IMR-90 (cell line): ENCODE data around the gene PSMD2. TPM values are rescaled to one million over a fixed set of nuclear protein-coding genes. Genes with fewer than 3 reads are reported as not detected.

Source experiments
- ATAC-seq: fragments of 200-7000 bp; cut with Tn5 transposase; 2 replicates; pipeline ENCODE4 v1.9.1; 2020; ENCODE audit warnings: low read depth, mild to moderate bottlenecking, moderate library complexity
- BruUV-seq: library from RNA; stranded (reverse); fragments of 400-500 nt; replicated peaks from 2 replicates; lab custom pipeline; 2021; lab: Mats Ljungman, UMichigan
- CTCF ChIA-PET: fragments of 300-600 bp; formaldehyde crosslinking; extraction: SDS; loops from one replicate; lab custom pipeline; 2021; ENCODE audit warnings: antibody characterized with exemption; lab: Yijun Ruan, JAX
- POLR2A ChIA-PET: fragments of 300-600 bp; sonication (Branson Sonifier 250); formaldehyde crosslinking; loops from one replicate; lab custom pipeline; 2022; ENCODE audit warnings: antibody characterized with exemption; ENCODE audit not compliant: unreplicated experiment; lab: Charles Lee
- DNase-seq: peaks from one replicate; pipeline ENCODE4 v3.0.0; 2013
- H2AFZ ChIP-seq: replicated peaks from 2 replicates; pipeline ENCODE3; 2013; ENCODE audit warnings: low read length, mild to moderate bottlenecking; ENCODE audit not compliant: poor library complexity
- H2AK5ac ChIP-seq: 2 replicates; pipeline ENCODE4 v1.6.1; 2013; ENCODE audit warnings: low read depth, low read length, inconsistent platforms
- H2AK9ac ChIP-seq: replicated peaks from 2 replicates; pipeline ENCODE3; 2013; ENCODE audit warnings: mild to moderate bottlenecking, low read depth, low read length, moderate library complexity; ENCODE audit not compliant: poor library complexity
- H2BK120ac ChIP-seq: 2 replicates; pipeline ENCODE4 v1.6.1; 2013; ENCODE audit warnings: low read depth, low read length, inconsistent platforms
- H2BK15ac ChIP-seq: 3 replicates; pipeline ENCODE4 v1.6.1; 2013; ENCODE audit warnings: low read depth, low read length, inconsistent platforms
- H2BK20ac ChIP-seq: 2 replicates; pipeline ENCODE4 v1.6.1; 2013; ENCODE audit warnings: low read depth, mild to moderate bottlenecking, inconsistent platforms, low read length, moderate library complexity
- H2BK5ac ChIP-seq: 2 replicates; pipeline ENCODE4 v1.6.1; 2013; ENCODE audit warnings: mild to moderate bottlenecking, low read depth, low read length, inconsistent platforms; ENCODE audit not compliant: poor library complexity, severe bottlenecking
- H3K14ac ChIP-seq: replicated peaks from 2 replicates; pipeline ENCODE4 v1.6.1; 2013; ENCODE audit warnings: low read depth, low read length, inconsistent platforms
- H3K18ac ChIP-seq: 2 replicates; pipeline ENCODE4 v1.6.1; 2013; ENCODE audit warnings: low read depth, low read length, control low read depth
- H3K23ac ChIP-seq: 2 replicates; pipeline ENCODE4 v1.6.1; 2013; ENCODE audit warnings: low read depth, low read length, inconsistent platforms
- H3K27ac ChIP-seq: 2 replicates; pipeline ENCODE4 v1.5.1; 2013; ENCODE audit warnings: mild to moderate bottlenecking, control low read depth, low read length; ENCODE audit not compliant: insufficient read depth
- H3K27me3 ChIP-seq: 2 replicates; pipeline ENCODE4 v1.6.1; 2013; ENCODE audit warnings: low read length; ENCODE audit not compliant: control insufficient read depth, insufficient read depth
- H3K36me3 ChIP-seq: 2 replicates; pipeline ENCODE4 v1.6.1; 2013; ENCODE audit warnings: low read length, mixed read lengths; ENCODE audit not compliant: control insufficient read depth, insufficient read depth
- H3K4ac ChIP-seq: 2 replicates; pipeline ENCODE4 v1.6.1; 2013; ENCODE audit warnings: low read depth, low read length, inconsistent platforms
- H3K4me1 ChIP-seq: 2 replicates; pipeline ENCODE4 v1.6.1; 2013; ENCODE audit warnings: low read length, mixed read lengths; ENCODE audit not compliant: control insufficient read depth, insufficient read depth
- H3K4me2 ChIP-seq: 2 replicates; pipeline ENCODE4 v1.6.1; 2013; ENCODE audit warnings: low read depth, mild to moderate bottlenecking, control low read depth, low read length, moderate library complexity
- H3K4me3 ChIP-seq: 2 replicates; pipeline ENCODE4 v1.5.1; 2013; ENCODE audit warnings: low read depth, mild to moderate bottlenecking, control low read depth, low read length, moderate library complexity; ENCODE audit not compliant: insufficient read depth
- H3K56ac ChIP-seq: 2 replicates; pipeline ENCODE4 v1.6.1; 2013; ENCODE audit warnings: low read length, inconsistent platforms; ENCODE audit not compliant: insufficient read depth; ENCODE audit errors: extremely low read depth
- H3K79me1 ChIP-seq, 2 experiments: 2 replicates each; pipeline ENCODE4 v1.6.1; 2013; ENCODE audit warnings: low read length in 2 of 2, inconsistent platforms in 1 of 2, low read depth in 1 of 2
- H3K9ac ChIP-seq: 2 replicates; pipeline ENCODE4 v1.6.1; 2013; ENCODE audit warnings: low read depth, low read length, control low read depth
- H3K9me1 ChIP-seq: 2 replicates; pipeline ENCODE4 v1.6.1; 2013; ENCODE audit warnings: low read length, inconsistent platforms; ENCODE audit not compliant: insufficient read depth
- H3K9me3 ChIP-seq: 2 replicates; pipeline ENCODE4 v1.6.1; 2013; ENCODE audit warnings: low read length; ENCODE audit not compliant: control insufficient read depth, insufficient read depth
- H4K20me1 ChIP-seq: 2 replicates; pipeline ENCODE4 v1.6.1; 2013; ENCODE audit warnings: low read length, inconsistent platforms; ENCODE audit not compliant: insufficient read depth
- H4K5ac ChIP-seq: 2 replicates; pipeline ENCODE4 v1.6.1; 2013; ENCODE audit warnings: mild to moderate bottlenecking, low read depth, low read length, control low read depth
- H4K8ac ChIP-seq, 2 experiments: 2 replicates each; pipeline ENCODE4 v1.6.1; 2013; ENCODE audit warnings: low read depth in 2 of 2, low read length in 2 of 2, control low read depth in 1 of 2, inconsistent platforms in 1 of 2
- H4K91ac ChIP-seq: 2 replicates; pipeline ENCODE4 v1.6.1; 2013; ENCODE audit warnings: low read depth, low read length, inconsistent platforms; ENCODE audit not compliant: insufficient read depth
- CHD1 ChIP-seq: IDR thresholded peaks from 2 replicates; pipeline ENCODE4 v1.6.1; 2012; ENCODE audit warnings: low read depth, low read length, improper control_type of control experiment
- MAZ ChIP-seq: IDR thresholded peaks from 2 replicates; pipeline ENCODE4 v1.6.1; 2012; ENCODE audit warnings: low read depth, mild to moderate bottlenecking, low read length, improper control_type of control experiment, moderate library complexity, borderline replicate concordance
- WGBS, 2 experiments: methylation state at CpG; one replicate each; pipeline versions ENCODE4 v1.1.5 to v1.1.7; 2013; ENCODE audit warnings: missing lambda C conversion rate in 2 of 2; ENCODE audit not compliant: insufficient read length in 1 of 2; ENCODE audit errors: extremely low coverage in 2 of 2; 5-methylcytosine and 5-hydroxymethylcytosine counted together
- dilution Hi-C: fragments of 300-500 bp; cut with HindIII; formaldehyde crosslinking; loops from one replicate; pipeline ENCODE4 v1.14.3; 2018; ENCODE audit warnings: low sequenced_read_pairs; ENCODE audit not compliant: unreplicated experiment
- in situ Hi-C: fragments of 300-500 bp; cut with MboI; formaldehyde crosslinking; loops from 3 replicates; pipeline ENCODE4 v1.14.3; 2019; ENCODE audit warnings: low sequenced_read_pairs, inconsistent platforms, mixed read lengths
- intact Hi-C: fragments of 100-400 bp; cut with micrococcal nuclease; formaldehyde crosslinking; loops from 2 replicates; pipeline ENCODE4 v1.10.0; 2022
- polyA plus RNA-seq, 3 experiments: library from polyadenylated mRNA; depleted of rRNA; stranded (reverse); fragments of >200 nt; gene quantifications; 2 replicates each; pipeline ENCODE4 v1.2.3, GENCODE V29; 2012; ENCODE audit warnings: low replicate concordance in 1 of 3
- total RNA-seq: library from RNA; depleted of rRNA; stranded (reverse); fragments of >200 nt; gene quantifications from 2 replicates; pipeline ENCODE4 v1.2.3, GENCODE V29; 2012

Gene PSMD2
- total and polyA plus RNA-seq, 2 of the 4 experiments (the other 2 are of a cell fraction), result 514 to 872 TPM

DNA sequence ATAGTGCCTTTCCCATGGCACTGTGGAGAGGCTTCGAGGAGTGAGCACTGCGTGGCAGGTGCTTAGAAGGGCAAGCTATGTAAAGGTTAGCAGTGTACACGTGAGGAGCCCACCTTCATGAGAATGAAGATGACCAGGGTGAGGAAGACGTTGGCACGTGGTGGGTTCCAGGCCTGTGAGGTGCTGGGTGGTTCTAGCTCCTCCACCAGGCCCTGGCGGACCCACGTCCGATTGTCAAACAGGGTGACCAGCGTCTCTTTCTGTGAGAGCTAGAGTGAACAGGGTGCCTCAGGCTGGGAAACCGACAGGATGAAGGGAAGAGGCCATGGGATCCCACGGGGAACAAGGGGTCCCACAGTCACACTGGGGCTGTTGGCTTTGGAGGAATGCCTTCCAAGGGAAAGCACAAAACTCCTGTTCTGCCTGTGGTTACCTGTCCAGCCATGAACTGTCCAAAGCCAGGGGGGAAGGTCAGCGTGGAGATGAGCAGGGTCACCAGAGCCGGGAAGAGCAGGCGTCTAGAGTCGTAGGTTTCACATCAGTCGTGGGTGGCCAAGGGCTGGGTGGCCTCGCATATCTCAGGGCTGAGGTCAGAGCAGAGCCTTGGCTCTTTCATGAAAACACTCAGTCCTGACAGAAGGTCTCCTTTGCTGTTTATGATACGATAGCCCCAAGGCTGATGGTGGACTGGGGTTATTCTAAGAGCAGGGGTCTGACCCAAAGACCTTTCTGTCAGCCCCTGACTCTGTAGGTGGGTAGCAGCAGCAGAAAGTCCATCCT, 56.4 kb downstream of the PSMD2 start:
- BruUV-seq, result no TSS peak
- peaks cover 4% of the 10 kb centered on the region; the same call in 1 of the 2 replicates for H4K20me1 ChIP-seq
- H3K56ac ChIP-seq, result no peak overlapping the region
- no peak overlapping the region for H2BK15ac ChIP-seq
- H3K4me1 ChIP-seq, result peaks cover under 1% of the 10 kb centered on the region; the same call in 1 of the 2 replicates
- no peak overlapping the region for H2BK20ac ChIP-seq
- no peaks in the 10 kb centered on the region for H3K27me3 ChIP-seq
- no peak for TF ChIP-seq CHD1
- TF ChIP-seq MAZ, result no peak
- no peak overlapping the region for H3K27ac ChIP-seq
- H3K23ac ChIP-seq, result peak overlapping the region; percentile 57
- peak overlapping the region; percentile 89 for H2AK9ac ChIP-seq
- no peak overlapping the region for H2BK5ac ChIP-seq
- H4K5ac ChIP-seq, result no peak overlapping the region
- H3K79me1 ChIP-seq, result peaks cover 0 to 5% of the 10 kb centered on the region in 2 experiments; a peak in 2 of 4 replicates
- peaks cover 22% of the 10 kb centered on the region for H3K36me3 ChIP-seq
- in situ Hi-C loops, result no loop called here
- H3K14ac ChIP-seq, result no peak overlapping the region
- dilution Hi-C loops, result loop anchor here (25.0 kb wide), 1 partner anchor 182 kb away; no protein-coding TSS in a partner anchor
- WGBS, 2 experiments, result 67% methylated on average over 14 of the region's 18 CpGs; no CpG with 5 or more reads in 1 of the 2 experiments
- H2AFZ ChIP-seq, result peak overlapping the region; percentile 49
- no peak overlapping the region for H4K8ac ChIP-seq
- H4K91ac ChIP-seq, result no peak overlapping the region
- ChIA-PET CTCF (interaction anchor here (0.6 kb wide), 1 partner anchor 66 kb away, joined by 3 read pairs; no protein-coding TSS in a partner anchor), POLR2A (no interaction called here)
- no peak overlapping the region for H3K9ac ChIP-seq
- H3K4me3 ChIP-seq, result no peak overlapping the region
- no peaks in the 10 kb centered on the region for H3K9me3 ChIP-seq
- DNase-seq, result no peak
- no peak overlapping the region for H3K18ac ChIP-seq
- H3K4ac ChIP-seq, result peak overlapping the region; percentile 35; the same call in 1 of the 2 replicates
- peaks cover 14% of the 10 kb centered on the region; the same call in 1 of the 2 replicates for H3K9me1 ChIP-seq
- H2BK120ac ChIP-seq, result peak overlapping the region; percentile 8; the same call in 1 of the 2 replicates
- no peak overlapping the region for H3K4me2 ChIP-seq
- peak; percentile 49 for ATAC-seq
- no peak overlapping the region for H2AK5ac ChIP-seq
- intact Hi-C loops, result no loop called here
